GM13976 (cell line): ENCODE results near the gene DDRGK1.
"Not testable (repeated sequence)": the region's sequence is repeated elsewhere in the genome, so short reads cannot be mapped to it uniquely, and the experiment has no call there.

ENCODE experiments used
- DNase-seq: peaks from one replicate; pipeline ENCODE4 v3.0.0; 2012; ENCODE audit warnings: low spot score
- in situ Hi-C: fragments of 300-500 bp; cut with MboI; formaldehyde crosslinking; loops from one replicate; pipeline ENCODE4 v1.12.0; 2022; ENCODE audit warnings: low sequenced_read_pairs, mixed read lengths, inconsistent platforms; ENCODE audit not compliant: unreplicated experiment
- TF ChIP-seq, protein P1 (sequence below): IDR thresholded peaks from 2 replicates; pipeline ENCODE4 v1.5.1; 2012; ENCODE audit warnings: borderline replicate concordance, mild to moderate bottlenecking; ENCODE audit not compliant: insufficient read depth; ENCODE audit errors: extremely low read depth, missing control alignments, control extremely low read depth

DDRGK1 gene

DNA sequence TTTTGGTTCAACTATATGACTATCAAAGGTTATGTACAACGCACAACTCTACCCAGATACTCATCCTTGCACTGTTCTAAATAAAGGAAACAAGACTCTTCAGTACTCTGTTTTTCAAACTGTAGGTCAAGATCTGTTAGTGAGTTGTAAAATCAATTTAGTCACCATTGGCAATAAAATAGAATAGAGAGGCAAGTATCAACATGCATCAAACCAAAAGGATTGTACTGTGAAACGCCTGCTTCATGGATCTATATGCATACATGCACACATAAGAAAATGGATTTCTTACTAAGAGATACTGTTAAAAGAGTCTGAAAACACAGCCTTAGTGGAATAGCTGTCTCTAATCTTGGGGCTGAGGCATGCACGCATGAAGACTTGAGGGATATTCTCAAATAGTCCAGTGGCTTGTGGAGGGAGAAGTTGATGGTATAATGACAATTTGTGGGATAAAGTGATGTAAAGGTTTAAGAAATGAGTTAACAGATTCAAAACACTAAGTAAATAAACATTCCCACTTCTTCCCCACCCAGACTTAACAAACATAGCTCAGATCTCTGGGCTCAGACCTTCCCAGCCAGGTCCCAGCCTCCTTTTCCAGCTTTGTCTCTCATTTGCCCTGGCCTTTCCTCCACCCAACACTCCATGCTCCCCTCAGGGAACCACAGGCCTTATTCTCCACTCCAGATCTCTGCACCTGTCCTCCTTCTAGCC is 20.4 kb downstream of the DDRGK1 start:
- DNase-seq = no peak
- in situ Hi-C loops = no loop called here
- TF ChIP-seq, protein P1, sequence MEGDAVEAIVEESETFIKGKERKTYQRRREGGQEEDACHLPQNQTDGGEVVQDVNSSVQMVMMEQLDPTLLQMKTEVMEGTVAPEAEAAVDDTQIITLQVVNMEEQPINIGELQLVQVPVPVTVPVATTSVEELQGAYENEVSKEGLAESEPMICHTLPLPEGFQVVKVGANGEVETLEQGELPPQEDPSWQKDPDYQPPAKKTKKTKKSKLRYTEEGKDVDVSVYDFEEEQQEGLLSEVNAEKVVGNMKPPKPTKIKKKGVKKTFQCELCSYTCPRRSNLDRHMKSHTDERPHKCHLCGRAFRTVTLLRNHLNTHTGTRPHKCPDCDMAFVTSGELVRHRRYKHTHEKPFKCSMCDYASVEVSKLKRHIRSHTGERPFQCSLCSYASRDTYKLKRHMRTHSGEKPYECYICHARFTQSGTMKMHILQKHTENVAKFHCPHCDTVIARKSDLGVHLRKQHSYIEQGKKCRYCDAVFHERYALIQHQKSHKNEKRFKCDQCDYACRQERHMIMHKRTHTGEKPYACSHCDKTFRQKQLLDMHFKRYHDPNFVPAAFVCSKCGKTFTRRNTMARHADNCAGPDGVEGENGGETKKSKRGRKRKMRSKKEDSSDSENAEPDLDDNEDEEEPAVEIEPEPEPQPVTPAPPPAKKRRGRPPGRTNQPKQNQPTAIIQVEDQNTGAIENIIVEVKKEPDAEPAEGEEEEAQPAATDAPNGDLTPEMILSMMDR = no peak

DNA sequence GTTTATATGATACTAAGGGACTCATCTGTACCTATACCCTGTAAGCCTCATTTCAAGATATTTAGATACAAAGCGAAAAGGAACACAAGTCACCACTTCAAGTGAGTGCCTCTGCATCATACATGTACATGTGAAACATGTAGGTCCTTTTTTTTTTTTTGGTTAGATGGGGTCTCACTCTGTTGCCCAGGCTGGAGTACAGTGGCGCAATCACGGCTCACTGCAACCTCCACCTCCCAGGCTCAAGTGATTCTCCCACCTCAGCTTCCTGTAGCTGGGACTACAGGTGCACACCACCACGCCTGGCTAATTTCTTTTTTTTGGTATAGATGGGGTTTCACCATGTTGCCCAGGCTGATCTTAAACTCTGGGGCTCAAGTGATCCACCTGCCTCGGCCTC is 22.1 kb downstream of the DDRGK1 start:
- DNase-seq, in situ Hi-C loops: not testable (repeated sequence)

DNA sequence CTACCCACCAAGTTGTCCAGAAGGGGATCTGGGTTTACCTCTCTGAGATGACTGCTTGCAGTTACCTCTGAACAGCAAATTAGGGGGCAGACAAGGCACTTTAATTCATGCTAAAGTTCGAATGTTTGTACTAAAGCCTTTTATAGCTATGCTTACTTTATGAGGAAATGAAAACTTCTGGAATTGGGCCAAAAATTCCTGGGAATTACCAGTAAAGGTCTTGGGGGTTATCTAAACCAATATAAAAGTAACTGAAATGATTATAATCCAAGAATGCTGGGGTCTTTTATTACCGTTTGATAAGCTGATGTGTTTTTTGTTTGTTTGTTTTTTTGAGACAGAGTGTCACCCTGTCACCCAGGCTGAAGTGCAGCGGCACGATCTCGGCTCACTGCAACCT is 23.2 kb downstream of the DDRGK1 start:
- TF ChIP-seq, protein P1 = no peak
- no peak for DNase-seq
- in situ Hi-C loops = no loop called here

DNA sequence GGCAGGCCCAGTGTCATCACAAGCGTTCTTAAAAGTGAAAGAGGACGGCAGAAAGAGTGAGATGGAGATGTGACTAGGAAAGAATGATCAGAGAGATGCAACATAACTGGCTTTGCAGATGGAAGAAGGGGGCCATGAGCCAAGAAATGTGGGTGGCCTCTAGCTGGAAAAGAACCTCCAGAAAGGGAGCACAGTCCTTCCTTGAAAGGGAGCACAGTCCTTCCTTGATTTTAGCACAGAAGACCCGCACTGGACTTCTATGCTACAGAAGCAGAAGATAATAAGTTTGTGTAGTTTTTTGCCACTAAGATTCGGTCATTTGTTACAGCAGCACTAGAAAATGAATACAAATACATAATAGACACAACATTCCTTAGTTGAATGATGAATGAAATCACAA is 24.2 kb downstream of the DDRGK1 start:
- no peak for DNase-seq
- in situ Hi-C loops = no loop called here
- TF ChIP-seq, protein P1 = no peak

DNA sequence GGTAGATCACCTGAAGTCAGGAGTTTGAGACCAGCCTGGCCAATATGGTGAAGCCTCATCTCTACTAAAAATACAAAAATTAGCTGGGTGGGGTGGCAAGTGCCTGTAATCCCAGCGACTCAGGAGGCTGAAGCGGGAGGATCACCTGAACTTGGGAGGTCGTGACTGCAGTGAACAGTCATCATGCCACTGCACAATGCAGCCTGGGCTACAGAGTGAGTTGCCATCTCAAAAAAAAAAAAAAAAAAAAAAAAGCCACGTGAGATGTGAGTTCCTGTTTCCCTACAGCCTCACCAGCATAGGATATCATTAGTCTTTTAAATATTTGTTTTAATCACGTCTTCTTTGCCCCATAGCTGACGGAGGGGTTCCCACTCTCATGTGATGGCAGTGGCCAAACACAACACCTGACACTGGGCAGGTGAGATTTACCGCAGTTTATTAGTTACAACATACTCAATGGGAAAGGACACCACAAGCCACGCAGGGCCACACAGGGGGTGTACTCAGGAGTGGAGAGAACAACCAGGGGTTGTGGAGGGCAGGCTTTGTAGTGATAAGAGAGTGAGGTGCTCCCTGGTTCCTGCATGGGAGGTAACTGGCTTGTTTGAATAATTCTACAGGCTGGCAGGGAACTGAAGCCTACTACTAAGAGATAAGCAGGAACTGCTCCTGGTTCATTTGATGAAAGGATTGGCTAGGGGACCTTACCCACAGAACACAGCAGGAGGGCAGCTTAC is 26.6 kb downstream of the DDRGK1 start:
- TF ChIP-seq, protein P1 = no peak
- no peak for DNase-seq
- in situ Hi-C loops = no loop called here

DNA sequence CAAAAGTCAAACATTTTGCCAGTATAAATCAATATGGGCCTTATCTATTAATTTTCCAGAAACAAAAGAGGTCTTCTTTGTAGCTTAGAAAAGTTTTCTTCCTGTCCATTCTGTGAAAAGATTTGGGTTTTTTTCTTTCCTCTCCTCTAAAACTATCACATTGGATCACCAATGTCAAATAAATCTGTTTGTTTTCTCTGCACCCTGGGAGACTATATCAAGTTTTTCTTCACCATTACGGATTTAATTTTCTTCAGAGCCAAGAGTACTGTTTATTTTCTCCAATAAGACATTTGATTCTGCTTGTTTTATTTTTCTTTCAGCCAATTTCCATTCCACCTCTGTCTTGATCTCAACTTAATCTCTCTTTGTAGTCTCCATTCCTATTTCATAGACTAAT is 29.2 kb downstream of the DDRGK1 start:
- in situ Hi-C loops = no loop called here
- TF ChIP-seq, protein P1 = no peak
- DNase-seq = no peak
